Heart right ventricle (tissue), 16 donors: ENCODE measurements around the gene S100A7. TPM values are rescaled to one million over a fixed set of nuclear protein-coding genes. Genes with fewer than 3 reads are reported as not detected.

Experiments
- ATAC-seq, 8 donors: fragments of 200-7000 bp; cut with Tn5 transposase; one replicate each; pipeline ENCODE4 v1.9.1; 2020; ENCODE audit warnings: mild to moderate bottlenecking in 8 of 8, moderate library complexity in 8 of 8, moderate number of reproducible peaks in 1 of 8
- DNase-seq, 2 donors: peaks; one replicate each; pipeline ENCODE4 v3.0.0-alpha.2; 2020
- H3K27ac ChIP-seq, 10 donors: fragments of 200-600 bp; sonication (generic) in 2 of 10; one replicate each; pipeline versions ENCODE4 v1.5.0 to v1.8.0; 2020 to 2022; ENCODE audit warnings: mild to moderate bottlenecking in 3 of 10
- H3K27me3 ChIP-seq, 7 donors: fragments of 200-600 bp; one replicate each; pipeline ENCODE4 v1.8.0; 2021 to 2022; ENCODE audit warnings: mild to moderate bottlenecking in 2 of 7
- H3K36me3 ChIP-seq, 9 donors: fragments of 200-600 bp; sonication (generic) in 1 of 9; one replicate each; pipeline versions ENCODE4 v1.5.0 to v1.8.0; 2020 to 2022; ENCODE audit warnings: mild to moderate bottlenecking in 2 of 9
- H3K4me1 ChIP-seq, 9 donors: fragments of 200-600 bp; sonication (generic) in 1 of 9; one replicate each; pipeline versions ENCODE4 v1.5.0 to v1.8.0; 2020 to 2022; ENCODE audit warnings: mild to moderate bottlenecking in 4 of 9
- H3K4me3 ChIP-seq, 10 donors: fragments of 200-600 bp; sonication (generic) in 2 of 10; one replicate each; pipeline versions ENCODE4 v1.5.0 to v1.8.0; 2020 to 2022; ENCODE audit warnings: mild to moderate bottlenecking in 7 of 10, moderate library complexity in 2 of 10
- H3K9me3 ChIP-seq, 11 donors: fragments of 200-600 bp in 10 of 11; sonication (generic) in 2 of 11; one replicate each; pipeline versions ENCODE4 v1.5.0 to v1.8.0; 2013 to 2022; ENCODE audit warnings: mild to moderate bottlenecking in 2 of 11, control low read depth in 1 of 11, moderate library complexity in 1 of 11
- CTCF ChIP-seq, 9 donors: fragments of 200-600 bp; sonication (generic) in 2 of 9; IDR thresholded peaks; one replicate each; pipeline versions ENCODE4 v1.5.0 to v1.8.0; 2021 to 2022; ENCODE audit warnings: antibody characterized with exemption in 9 of 9, mild to moderate bottlenecking in 5 of 9, moderate library complexity in 1 of 9
- WGBS, 2 donors: extraction: QIAGEN DNeasy Blood & Tissue Kit; methylation state at CpG; one replicate each; pipeline ENCODE4 v1.1.7; 2013; ENCODE audit warnings: inconsistent platforms in 1 of 2; 5-methylcytosine and 5-hydroxymethylcytosine counted together
- intact Hi-C, 10 donors: fragments of 100-400 bp; cut with DNase I; formaldehyde crosslinking; loops; one replicate each; pipeline versions ENCODE4 v1.11.1 to v1.14.2; 2022
- long read RNA-seq, 3 donors: library from polyadenylated mRNA; unstranded; transcript quantifications; one replicate each; pipeline ENCODE4 v2.0.0, GENCODE V29; 2020 to 2021
- polyA plus RNA-seq, 2 donors: library from polyadenylated mRNA; stranded (reverse); fragments of 200-250 nt; gene quantifications; one replicate each; pipeline ENCODE4 v1.2.3, GENCODE V29; 2013
- total RNA-seq, 10 donors: library from RNA; stranded (reverse); fragmentation: NEBNext Ultra II Directional in 3 of 10; extraction: Animal tissue kit (Norgen Biotek cat#: 25700) in 3 of 10; gene quantifications; one replicate each; pipeline versions ENCODE4 v1.2.1 to v1.2.4, GENCODE V29; 2021 to 2023
- donor health status: Arrhythmogenic right ventricular cardiomyopathy.
- donor health status: ischemic (EF 13 %, LVEDD 7.1; RV severe dilation, severe dysfunction).
- donor health status: healthy with polysubstance abuse.
- donor health status: DM: no; HTN: yes; CAD: no.
- donor health status: DM: no; HTN: no; CAD: no.
- donor health status: ischemic (EF 25% LVEDD 6.9; RV normal size, moderate dysfunction).
- donor health status: ischemic (EF 25% LVEDD 5.7; RV mildly dilated, moderate dysfunction).
- donor health status: healthy.
- donor health status: DM: yes; HTN: yes; CAD: no.
- donor health status: Ischemic cardiomyopathy.
- donor health status: ischemic (EF 35%, LVEDD 5.7; RV mildly dilated, moderate dysfunction).
- donor health status: nonischemic (EF 11% LVEDD 7.7; RV severe dilation, severe dysfunction).
- donor health status: DM: yes; HTN: yes; CAD: no.
- donor health status: PGD.
- donor health status: ischemic (EF 29% LVEDD 5.4; RV normal size, mild dysfunction).
- donor health status: nonischemic (EF 23%, LVEDD 6.1; RV moderate dilation, normal function).

S100A7 gene
- not detected for total RNA-seq
- under 1 TPM in 1 of 2 donors, not detected in 1; 0.20 TPM for polyA plus RNA-seq
- long read RNA-seq, donor 1, result 0 reads
- long read RNA-seq, donor 2, result 0 reads
- long read RNA-seq, donor 3, result 0 reads

- H3K27me3 ChIP-seq, result peaks cover 0 to 14% (median 0%) of the 10 kb centered on the region in 7 donors
- no peaks in the 10 kb centered on the region for H3K36me3 ChIP-seq
- no peak within 1 kb of the TSS for H3K27ac ChIP-seq
- no peak for TF ChIP-seq CTCF (IDR thresholded peaks at IDR 0.05)
- WGBS, 2 donors, result 83 to 87% methylated on average over 4 of the region's 4 CpGs
- no peak for ATAC-seq
- no peak for DNase-seq
- peaks cover 0 to 1% (median 0%) of the 10 kb centered on the region in 9 donors for H3K4me1 ChIP-seq
- intact Hi-C loops, result no loop called here
- no peak within 1 kb of the TSS for H3K4me3 ChIP-seq
- no peaks in the 10 kb centered on the region for H3K9me3 ChIP-seq
These were observed at the start of gene S100A7 for GRCh38 chr1:153460551-153460950. Gene S100A7 (minus strand): TSS chr1:153460651. CDS start chr1:153459013, 1,638 bp downstream.

- no peaks in the 10 kb centered on the region for H3K27me3 ChIP-seq
- H3K4me3 ChIP-seq, result no peak overlapping the region
- no peak overlapping the region for H3K27ac ChIP-seq
- DNase-seq (peak in 1 of 2 donors; percentile 30), ATAC-seq (no peak)
- intact Hi-C loops, result loop anchor here in 9 of 10 donors (1.0 to 10.0 kb wide), 10 partner anchors 55 to 477 kb away; partner anchors contain the start of genes S100A14 (in 3 of the 9), RAB13 (in 2 of the 9), S100A2 (in 2 of the 9) and NPR1 (in 1 of the 9)
- peaks cover 13 to 34% (median 21%) of the 10 kb centered on the region in 9 donors for H3K4me1 ChIP-seq
- H3K36me3 ChIP-seq, result no peaks in the 10 kb centered on the region
- WGBS, 2 donors, result 70 to 80% methylated on average over 4 of the region's 4 CpGs
- peak; percentile 12 to 70 (median 51) for TF ChIP-seq CTCF (IDR thresholded peaks at IDR 0.05)
- no peaks in the 10 kb centered on the region for H3K9me3 ChIP-seq
These were observed 49.4 kb upstream of the S100A7 start for GRCh38 chr1:153509729-153510354.

- 94 to 99% methylated on average over 3 of the region's 3 CpGs for WGBS, 2 donors
- ATAC-seq, result no peak
- Histone ChIP-seq H3K9me3 (no peaks in the 10 kb centered on the region), H3K4me1 (peaks cover 13 to 34% (median 21%) of the 10 kb centered on the region in 9 donors), H3K27me3 (no peaks in the 10 kb centered on the region), H3K27ac (no peak overlapping the region), H3K4me3 (no peak overlapping the region), H3K36me3 (no peaks in the 10 kb centered on the region)
- DNase-seq, result no peak
- TF ChIP-seq CTCF (IDR thresholded peaks at IDR 0.05), result no peak
- intact Hi-C loops, result loop anchor here in 2 of 10 donors (5.0 kb wide), 1 partner anchor 478 kb away; the partner anchor contains the start of gene RAB13 (in 2 of the 2)
These were observed 48.6 kb upstream of the S100A7 start for GRCh38 chr1:153509036-153509435.

GRCh38 chr1:153507926-153508583, 47.6 kb upstream of the S100A7 start:
- intact Hi-C loops, result loop anchor here in 2 of 10 donors (5.0 kb wide), 1 partner anchor 479 kb away; the partner anchor contains the start of gene RAB13 (in 2 of the 2)
- no peaks in the 10 kb centered on the region for H3K27me3 ChIP-seq
- peaks cover 13 to 34% (median 21%) of the 10 kb centered on the region in 9 donors for H3K4me1 ChIP-seq
- no peak overlapping the region for H3K4me3 ChIP-seq
- 87 to 89% methylated on average over 11 of the region's 11 CpGs for WGBS, 2 donors
- no peaks in the 10 kb centered on the region for H3K36me3 ChIP-seq
- no peaks in the 10 kb centered on the region for H3K9me3 ChIP-seq
- TF ChIP-seq CTCF (IDR thresholded peaks at IDR 0.05), result no peak
- DNase-seq (no peak), ATAC-seq (no peak)
- peak overlapping the region in 6 of 10 donors; percentile 62 to 88 (median 80) for H3K27ac ChIP-seq
